Glomerular visceral epithelial cell (primary cell): ENCODE measurements around the gene FAF2.
A peak's percentile ranks its signal among the peaks of the same experiment; 100 is the strongest.
"Not testable (repeated sequence)": the region's sequence is repeated elsewhere in the genome, so short reads cannot be mapped to it uniquely, and the experiment has no call there.

Experiments
- DNase-seq: peaks from one replicate; pipeline ENCODE4 v3.0.0-alpha.2; 2016; ENCODE audit errors: extremely low spot score

Gene FAF2

DNA sequence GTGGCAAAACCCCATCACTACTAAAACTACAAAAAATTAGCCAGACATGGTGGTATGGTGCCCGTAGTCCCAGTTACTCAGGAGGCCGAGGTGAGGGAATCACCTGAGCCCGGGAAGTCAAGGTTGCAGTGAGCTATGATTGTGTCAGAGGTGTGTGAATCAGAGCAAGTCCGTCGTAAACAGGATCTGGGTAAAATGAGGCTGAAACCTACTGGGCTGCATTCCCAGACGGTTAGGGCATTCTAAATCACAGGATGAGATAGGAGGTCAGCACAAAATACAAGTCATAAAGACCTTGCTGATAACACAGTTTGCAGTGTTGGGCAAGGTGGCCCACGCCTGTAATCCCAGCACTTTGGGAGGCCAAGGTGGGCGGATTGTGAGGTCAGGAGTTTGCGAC, 29.9 kb upstream of the FAF2 start:
- no peak for DNase-seq

DNA sequence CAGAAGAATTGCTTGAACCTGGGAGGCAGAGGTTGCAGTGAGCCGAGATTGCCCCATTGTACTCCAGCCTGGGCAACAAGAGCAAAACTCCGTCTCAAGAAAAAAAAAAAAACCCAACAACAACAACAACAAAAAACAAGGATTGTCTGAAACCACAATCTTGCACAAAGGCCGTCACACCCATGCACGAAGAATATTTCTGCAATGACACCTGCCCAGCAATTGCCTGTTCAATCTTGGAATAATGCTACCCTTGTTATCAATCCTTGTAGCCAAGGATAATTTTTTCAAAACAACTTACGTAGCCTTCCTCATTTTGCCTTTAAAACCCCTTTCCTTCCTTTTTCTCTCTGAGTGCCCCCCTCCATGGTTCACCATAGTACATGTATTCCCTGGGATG, 28.1 kb upstream of the FAF2 start:
- no peak for DNase-seq

DNA sequence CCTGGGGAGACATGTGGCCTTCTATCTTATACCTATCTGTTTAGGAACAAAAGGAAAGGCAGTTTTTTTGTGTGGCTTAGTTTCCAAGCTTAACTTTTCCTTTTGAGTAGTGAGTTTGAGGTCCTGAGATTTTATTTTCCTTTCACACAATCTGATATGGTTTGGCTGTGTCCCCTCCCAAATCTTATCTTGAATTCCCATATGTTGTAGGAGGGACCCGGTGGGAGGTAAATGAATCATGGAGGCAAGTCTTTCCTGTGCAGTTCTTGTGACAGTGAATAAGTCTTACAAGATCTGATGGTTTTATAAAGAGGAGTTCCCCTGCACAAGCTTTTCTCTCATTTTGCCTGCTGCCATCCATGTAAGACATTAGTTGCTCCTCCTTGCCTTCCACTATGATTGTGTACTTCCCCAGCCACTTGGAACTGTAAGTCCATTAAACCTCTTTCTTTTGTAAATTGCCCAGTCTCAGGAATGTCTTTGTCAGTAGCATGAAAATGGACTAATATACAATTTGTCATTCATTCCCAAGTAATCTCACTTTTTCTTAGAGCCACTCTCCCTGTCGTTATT, 27.1 kb upstream of the FAF2 start:
- DNase-seq, result no peak

DNA sequence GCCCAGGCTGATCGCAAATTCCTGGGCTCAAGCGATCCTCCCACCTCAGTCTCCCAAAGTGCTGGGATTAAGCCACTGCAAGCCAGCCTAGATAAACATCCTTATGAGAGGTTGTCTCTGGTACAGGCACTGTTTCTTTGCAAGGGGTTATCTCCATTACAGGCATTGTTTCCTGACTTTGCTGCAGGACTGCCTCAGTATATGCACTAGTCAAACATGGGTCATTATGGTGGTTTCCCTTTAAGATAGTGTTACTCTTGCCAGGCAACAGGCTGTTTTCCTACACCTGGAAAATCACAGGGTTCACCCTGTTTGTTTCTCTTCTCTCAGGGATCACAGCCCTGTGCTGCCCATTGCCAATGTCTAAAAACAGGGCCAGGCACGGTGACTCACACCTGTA, 24.0 kb upstream of the FAF2 start:
- DNase-seq, result no peak

DNA sequence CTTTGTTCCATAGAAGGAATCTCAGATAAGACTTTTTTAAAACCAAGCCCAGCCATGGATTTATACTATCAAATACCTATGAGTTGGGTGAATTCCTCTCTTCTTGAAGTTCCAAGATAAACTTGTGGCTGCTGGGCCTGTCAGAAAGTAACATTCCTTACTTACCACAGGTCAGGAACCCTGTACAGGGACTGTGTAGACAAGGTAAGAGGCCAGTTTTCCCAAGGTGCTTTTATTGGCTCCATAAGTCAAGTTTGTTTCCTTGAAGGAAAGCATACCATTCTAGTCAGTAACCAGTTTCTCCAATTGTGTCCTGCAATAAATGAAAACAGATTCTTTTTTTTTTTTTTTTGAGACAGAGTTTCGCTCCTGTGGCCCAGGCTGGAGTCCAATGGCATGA, 23.0 kb upstream of the FAF2 start:
- no peak for DNase-seq

DNA sequence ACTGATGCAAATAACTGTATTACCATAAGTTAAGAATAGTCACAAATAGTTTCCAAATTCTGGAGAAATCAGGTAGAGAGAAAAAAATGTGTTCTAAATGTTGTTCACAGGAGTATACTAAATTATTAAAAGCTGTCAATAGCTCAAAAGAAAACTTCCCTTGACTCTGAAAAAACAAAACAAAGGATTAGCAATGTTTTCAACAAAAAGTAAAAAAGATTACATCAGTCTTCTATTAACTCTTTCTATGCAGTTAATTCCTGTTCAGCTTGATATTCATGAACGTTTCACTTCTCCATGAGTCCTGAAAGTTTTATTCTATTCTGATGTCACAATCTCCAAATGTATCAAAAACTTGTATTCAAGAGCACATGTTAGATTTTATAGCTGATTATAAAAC, 22.4 kb upstream of the FAF2 start:
- DNase-seq, result no peak

DNA sequence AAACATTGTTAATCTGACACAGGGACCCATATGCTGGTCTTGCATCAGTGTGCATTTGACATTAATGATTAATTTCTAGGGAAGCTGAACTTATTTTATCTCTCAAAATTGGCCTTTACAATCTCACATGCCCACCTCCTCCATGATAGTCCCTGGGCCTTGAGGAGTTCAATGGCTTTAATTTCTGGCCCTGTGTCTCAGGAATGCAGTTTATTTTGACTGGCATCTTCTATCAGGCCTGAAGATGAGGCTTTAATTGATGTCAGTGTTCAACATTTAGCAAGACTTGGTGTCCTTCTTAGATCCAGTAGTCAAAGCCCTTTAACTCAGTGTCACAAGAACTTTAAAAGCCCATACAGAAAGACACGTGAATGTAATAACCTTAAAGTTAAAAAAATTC, 21.3 kb upstream of the FAF2 start:
- no peak for DNase-seq

DNA sequence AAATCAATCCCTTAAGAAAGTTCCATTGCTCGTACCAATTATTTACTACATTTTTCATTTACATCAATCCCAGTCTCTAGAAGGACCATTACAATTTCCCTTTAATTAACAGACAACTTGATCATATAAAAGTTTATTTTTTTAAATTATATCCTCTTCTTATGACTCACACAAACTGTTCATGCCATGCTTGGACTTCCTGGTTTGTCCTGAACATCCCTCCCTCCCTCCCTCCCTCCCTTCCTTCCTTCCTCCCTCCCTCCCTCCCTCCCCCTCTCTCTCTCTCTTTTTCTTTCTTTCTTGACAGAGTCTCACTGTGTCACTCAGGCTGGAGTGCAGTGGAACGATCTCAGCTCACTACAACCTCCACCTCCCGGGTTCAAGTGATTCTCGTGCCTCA, 20.2 kb upstream of the FAF2 start:
- no peak for DNase-seq

DNA sequence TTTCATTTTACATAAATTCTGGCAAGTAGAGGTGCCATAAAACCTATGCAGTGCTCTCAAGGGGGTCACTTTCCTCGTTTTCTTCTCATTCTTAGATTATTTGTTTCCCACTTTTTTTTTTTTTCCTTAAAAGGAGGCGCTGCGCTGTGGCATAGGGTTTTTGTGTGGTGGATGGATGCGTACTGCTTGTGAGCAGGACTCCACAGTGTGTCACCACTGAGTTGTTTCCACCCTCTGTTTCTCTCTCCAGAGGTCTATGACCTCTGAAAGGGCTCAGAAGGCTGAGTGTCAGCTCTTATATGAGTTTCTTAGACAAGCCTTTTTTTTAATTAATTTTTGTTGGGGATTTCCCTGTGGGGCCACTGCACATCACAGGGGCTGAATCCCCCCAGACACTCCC, 18.2 kb upstream of the FAF2 start:
- DNase-seq, result no peak

DNA sequence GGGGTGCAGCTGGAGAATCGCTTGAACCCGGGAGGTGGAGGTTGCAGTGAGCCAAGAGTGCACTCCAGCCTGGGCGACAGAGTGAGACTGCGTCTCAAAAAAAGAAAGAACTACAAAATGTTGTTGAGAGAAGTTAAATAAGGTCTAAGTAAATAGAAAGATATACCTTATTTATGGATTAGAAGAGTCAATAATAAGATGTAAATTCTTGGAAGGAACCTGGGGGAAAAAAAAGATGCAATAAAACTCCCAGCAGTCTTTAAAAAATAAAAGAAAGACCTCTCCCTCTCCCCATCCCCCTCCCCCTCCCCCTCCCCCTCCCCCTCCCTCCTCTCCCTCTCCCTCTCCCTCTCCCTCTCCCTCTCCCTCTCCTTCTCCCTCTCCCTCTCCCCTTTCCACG, 15.5 kb upstream of the FAF2 start:
- DNase-seq, result no peak

DNA sequence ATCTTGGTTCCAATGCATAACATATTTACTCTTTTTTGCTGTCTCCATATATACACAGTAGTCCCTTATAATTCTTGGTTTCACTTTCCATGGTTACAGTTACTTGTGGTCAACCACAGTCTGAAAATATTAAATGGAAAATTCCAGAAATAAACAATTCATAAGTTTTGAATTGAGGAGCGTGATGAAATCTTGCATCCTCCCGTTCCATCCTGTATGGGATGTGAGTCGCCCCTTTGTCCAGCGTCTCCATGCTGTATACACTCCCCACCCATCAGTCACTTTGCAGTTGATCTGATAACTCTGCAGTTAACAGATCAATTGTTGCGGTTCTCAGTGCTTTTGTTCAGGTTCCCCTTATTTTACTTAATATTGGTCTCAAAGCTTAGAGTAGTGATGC, 11.5 kb upstream of the FAF2 start:
- no peak for DNase-seq

DNA sequence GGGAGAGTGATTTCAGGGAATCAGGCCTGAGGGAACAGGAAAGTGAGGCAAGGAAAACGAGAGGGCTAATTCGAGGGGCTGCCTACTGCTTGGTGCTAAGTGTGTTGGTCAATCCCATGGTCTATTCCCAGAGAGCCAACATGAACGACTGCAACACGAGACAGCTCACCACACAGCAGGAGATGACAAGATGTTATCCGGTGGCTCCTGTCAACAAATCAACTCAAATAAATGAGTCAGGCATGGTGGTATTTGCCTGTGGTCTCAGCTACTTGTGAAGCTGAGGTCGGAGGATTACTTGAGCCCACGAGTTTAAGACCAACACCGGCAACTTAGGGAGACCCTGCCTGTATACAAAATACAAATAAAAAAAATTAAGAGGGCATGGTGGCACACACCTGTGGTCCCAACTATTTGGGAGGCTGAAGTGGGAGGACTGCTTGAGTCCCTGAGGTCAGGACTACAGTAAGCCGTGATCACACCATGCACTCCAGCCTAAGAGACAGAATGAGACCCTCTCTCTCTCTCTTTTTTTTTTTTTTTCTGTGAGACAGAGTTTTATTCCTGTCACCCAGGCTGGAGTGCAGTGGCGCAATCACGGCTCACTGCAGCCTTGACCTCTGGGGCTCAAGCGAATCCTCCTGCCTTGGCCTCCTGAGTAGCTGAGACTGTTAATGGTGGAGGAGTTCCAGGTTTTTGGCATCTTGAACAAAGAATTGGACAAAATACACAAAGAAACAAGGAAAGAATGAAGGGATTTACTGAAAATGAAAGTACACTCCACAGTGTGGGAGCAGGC, 9.0 kb upstream of the FAF2 start:
- peak; percentile 70 for DNase-seq

DNA sequence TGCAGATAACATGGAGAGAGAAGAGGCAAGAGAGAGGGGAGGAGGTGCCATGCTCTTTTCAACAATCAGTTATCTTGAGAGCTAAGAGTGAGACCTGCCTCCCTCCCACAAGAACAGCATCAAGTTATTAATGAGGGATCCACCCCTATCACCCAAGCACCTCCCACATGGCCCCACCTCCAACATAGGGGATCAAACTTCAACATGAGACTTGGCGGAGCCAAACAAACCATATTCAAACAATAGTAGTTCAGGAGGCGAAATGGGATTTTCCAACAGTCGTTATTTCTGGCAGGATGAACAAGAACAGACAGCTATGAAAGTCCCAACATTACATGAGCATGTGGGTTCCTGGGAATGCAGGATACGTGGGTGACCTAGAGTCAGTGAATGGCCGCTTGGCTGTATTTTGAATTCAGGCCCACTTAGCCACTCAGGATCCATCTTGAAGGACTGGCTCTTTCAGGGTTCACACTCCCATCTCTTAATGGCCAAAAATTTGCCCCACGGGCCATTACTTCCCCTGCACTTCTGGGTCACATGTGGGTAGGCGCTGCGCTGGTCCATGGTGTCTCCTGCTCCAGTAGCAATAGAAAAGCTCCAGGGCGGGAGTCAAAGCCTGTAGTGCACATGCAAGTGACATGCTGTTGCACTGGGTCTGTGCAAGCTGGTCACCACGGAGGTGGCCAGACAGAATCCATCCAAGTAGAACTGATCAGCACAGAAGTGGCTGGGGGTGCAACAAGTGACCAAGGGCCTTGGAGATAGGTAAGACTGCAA, 7.1 kb upstream of the FAF2 start:
- DNase-seq, result no peak

DNA sequence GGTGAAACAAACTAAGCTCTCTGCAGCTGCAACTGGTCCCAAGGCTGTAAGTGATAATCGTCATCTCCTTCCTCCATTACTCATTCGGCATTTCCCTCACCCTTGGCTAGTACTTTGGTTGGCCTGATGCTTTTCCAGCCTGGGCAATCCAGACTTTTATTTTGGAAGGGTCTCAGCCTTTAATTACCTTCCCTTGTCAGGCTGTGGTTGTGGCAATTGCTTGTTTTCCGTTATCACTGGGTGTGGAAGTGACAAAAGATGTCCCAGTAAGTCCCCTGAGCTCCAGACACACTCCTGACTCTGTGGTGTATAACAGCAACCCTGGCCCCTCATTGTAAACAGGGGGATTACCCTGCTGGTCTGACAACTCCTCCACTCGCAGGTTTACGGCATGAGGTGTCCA, 6.3 kb upstream of the FAF2 start:
- no peak for DNase-seq

DNA sequence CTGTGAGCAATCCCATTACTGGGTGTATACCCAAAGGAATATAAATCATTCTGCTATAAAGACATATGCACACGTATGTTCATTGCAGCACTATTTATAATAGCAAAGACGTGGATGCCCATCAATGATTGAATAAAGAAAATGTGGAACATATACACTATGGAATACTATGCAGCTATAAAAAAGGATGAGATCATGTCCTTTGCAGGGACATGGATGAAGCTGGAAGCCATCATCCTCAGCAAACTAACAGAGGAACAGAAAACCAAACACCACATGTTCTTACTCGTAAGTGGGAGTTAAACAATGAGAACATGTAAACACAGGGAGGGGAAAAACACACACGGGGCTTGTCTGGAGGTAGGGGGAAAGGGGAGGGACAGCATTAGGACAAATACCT, 5.3 kb upstream of the FAF2 start:
- DNase-seq, result not testable (repeated sequence)

DNA sequence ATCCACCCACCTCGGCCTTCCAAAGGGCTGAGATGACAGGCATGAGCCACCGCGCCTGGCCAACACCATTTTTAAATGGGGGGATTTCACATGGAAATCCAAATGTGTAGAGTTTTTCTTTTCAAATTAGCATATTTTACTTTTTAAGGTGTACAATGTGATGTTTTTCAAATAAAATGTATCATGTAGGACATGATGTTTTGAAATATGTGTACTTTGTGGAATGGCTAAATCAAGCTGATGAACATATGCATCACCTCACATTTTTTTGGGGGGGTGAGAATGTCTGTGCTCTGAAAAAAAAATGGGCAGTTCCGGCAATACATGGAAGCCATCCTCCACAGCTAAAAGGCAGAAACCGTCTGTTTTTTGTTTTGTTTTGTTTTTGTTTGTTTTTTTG, 3.4 kb upstream of the FAF2 start:
- DNase-seq, result no peak

DNA sequence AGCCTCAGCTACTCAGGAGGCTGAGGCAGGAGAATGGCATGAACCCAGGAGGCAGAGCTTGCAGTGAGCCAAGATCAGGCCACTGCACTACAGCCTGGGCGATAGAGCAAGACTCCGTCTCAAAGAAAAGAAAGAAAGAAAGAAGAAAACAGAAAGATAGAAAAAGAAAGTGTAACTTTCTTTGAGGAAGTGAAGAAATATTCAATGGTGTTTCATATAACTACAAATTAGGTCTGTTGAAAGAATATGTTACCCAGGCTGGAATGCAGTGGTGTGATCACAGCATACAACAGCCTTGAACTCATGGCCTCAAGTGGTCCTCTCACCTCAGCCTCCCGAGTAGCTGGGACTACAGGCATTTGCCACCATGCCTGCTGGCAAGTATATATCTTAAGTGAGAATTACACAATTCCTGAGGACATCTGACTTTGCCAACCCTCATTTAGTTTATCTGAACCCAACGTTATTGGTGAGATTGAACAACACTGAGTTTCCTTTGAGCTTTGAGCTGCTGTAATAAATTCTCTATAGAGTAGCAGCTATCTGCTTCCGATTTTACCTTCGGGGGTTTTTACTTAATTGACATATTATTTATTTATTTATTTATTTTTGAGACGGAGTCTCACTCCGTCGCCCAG, 2.0 kb upstream of the FAF2 start:
- no peak for DNase-seq

DNA sequence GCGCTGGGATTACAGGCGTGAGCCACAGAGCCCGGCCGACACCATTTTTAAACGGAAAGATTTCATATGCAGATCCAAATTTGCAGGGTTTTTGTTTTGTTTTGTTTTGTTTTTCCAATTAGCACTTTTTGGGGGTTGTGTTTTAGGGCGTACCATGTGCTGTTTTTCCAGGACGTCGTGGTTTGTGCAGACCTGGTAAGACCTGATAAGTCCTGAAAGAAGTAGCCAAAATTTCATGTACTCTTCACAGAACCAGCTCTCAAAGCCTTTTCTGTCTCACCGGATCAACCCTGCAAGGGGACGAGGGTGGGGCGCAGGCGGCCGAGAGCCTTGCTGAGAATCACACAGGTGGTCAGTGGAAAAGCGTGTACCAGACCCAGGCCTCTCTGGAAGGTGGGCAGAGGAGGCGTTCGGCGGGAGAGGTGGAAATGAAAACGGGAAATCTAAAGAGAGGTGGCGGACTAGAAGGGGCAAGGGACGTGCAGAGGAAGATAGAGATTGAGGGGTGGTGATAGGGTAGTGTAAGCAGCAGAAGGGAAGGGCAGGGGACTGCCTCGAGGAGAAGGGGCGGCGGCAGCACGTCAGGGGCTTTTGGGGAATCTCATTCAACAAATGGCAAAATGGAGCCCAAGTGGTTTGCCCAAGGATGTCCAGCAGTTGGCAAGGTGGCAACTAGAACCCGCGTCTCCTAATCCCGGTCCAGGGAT, 1.1 kb upstream of the FAF2 start:
- no peak for DNase-seq

DNA sequence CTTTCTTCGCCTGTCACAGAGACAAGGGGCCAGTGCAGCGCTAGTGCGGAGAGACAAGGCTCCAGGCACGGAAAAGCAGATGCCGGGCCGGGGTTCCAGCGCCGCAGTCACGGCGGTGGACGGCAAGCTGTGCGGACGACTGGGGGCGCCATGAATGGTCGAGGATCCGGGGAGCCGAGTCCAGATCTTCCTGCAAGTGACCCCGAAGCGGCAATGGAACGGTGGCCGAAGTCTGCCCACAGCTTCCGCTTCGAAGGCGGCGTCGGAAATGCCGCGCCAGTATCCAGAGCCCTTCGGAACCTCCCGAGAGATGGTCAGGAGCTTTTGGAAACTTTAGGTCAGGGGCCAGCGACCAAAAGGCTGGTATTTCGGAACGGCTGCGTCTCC, 601 bp upstream of the FAF2 start:
- no peak for DNase-seq

DNA sequence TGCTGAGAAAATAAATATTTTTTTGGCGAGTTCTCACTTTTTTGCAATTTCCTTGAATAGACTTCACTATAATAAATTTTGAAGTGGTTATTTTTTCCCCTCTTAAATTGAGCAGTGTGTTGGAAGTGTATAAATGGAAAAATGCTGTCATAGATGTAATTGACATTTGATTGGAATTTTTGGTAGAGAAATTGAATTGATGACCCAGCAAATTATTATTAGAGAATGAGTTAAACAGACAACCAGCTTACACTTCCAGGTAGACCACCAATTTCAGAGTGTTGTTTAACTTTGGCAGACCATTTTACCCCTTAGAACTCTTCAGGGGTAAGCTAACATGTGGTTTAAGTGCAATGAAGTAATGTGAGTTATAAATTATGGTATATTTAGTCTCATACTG, 1.9 kb downstream of the FAF2 start:
- no peak for DNase-seq

DNA sequence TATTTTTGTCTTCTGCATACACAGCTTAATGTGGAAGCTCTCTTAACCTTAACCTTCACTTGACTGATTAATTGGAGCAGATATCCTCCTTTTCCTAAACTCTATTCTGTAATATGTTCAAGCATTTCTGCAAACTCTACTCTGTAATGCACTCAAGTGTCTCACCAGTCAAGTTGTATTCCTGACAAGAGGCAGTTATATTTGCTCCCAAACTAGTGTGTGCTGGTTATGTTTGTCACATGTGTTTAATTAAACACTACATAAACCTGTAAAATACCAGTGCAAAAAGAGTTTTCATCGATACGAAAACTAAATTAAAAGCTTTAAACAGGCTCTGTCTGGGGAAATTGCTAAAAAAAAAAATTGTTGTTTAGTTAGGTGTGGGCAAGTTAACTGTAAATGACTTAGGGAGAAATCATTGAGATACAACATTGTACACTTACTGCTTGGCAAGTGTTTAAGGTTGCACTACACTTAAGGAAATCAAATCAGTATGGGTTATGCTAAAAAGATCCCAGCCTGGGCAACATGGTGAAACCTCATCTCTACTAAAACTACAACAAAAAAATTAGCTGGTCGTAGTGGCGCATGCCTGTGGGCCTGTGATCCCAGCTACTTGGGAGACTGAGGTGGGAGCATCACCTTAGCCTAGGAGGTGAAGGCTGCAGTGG, 6.7 kb downstream of the FAF2 start:
- DNase-seq, result no peak
